ENCODE data around the gene BPIFB2. TPM values are rescaled to one million over a fixed set of nuclear protein-coding genes. Genes with fewer than 3 reads are reported as not detected.
"Not testable (repeated sequence)": the region's sequence is repeated elsewhere in the genome, so short reads cannot be mapped to it uniquely, and the experiment has no call there.

The BPIFB2 gene
- total and polyA plus RNA-seq, 11 donors = not detected

GRCh38 chr20:32972181-32973076 lies 35.1 kb upstream of the BPIFB2 start:
- H3K36me3 ChIP-seq = no peaks in the 10 kb centered on the region
- DNase-seq (peak in 1 of 5 donors; percentile 7), ATAC-seq (no peak)
- no peaks in the 10 kb centered on the region for H3K27me3 ChIP-seq
- H3K4me1 ChIP-seq = peaks cover 0 to 50% (median 8%) of the 10 kb centered on the region in 12 donors
- intact Hi-C loops (cut with DNase I) = no loop called here
- WGBS, 4 donors = 67 to 80% (median 74%) methylated on average over 7 to 13 of the region's 13 CpGs
- H3K4me3 ChIP-seq = peak overlapping the region in 1 of 12 donors; percentile 13
- H3K9me3 ChIP-seq = peaks cover 0 to 5% (median 0%) of the 10 kb centered on the region in 12 donors
- no peak for TF ChIP-seq POLR2A (IDR thresholded peaks at IDR 0.05)
- no peak for TF ChIP-seq CTCF (IDR thresholded peaks at IDR 0.05)
- H3K27ac ChIP-seq = peak overlapping the region in 8 of 12 donors; percentile 20 to 82 (median 42)

- Histone ChIP-seq H3K4me1 (peaks cover 0 to 45% (median 8%) of the 10 kb centered on the region in 12 donors), H3K27me3 (no peaks in the 10 kb centered on the region), H3K36me3 (no peaks in the 10 kb centered on the region), H3K4me3 (no peak overlapping the region), H3K9me3 (peaks cover 0 to 5% (median 0%) of the 10 kb centered on the region in 12 donors), H3K27ac (peak overlapping the region in 1 of 12 donors; percentile 81)
- ATAC-seq (no peak), DNase-seq (no peak)
- WGBS, 4 donors = 87 to 93% (median 88%) methylated on average over 10 of the region's 10 CpGs
- intact Hi-C loops (cut with DNase I) = no loop called here
- no peak for TF ChIP-seq POLR2A (IDR thresholded peaks at IDR 0.05)
- no peak for TF ChIP-seq CTCF (IDR thresholded peaks at IDR 0.05)
Measured at GRCh38 chr20:32973077-32973717, 34.3 kb upstream of the BPIFB2 start.

DNA sequence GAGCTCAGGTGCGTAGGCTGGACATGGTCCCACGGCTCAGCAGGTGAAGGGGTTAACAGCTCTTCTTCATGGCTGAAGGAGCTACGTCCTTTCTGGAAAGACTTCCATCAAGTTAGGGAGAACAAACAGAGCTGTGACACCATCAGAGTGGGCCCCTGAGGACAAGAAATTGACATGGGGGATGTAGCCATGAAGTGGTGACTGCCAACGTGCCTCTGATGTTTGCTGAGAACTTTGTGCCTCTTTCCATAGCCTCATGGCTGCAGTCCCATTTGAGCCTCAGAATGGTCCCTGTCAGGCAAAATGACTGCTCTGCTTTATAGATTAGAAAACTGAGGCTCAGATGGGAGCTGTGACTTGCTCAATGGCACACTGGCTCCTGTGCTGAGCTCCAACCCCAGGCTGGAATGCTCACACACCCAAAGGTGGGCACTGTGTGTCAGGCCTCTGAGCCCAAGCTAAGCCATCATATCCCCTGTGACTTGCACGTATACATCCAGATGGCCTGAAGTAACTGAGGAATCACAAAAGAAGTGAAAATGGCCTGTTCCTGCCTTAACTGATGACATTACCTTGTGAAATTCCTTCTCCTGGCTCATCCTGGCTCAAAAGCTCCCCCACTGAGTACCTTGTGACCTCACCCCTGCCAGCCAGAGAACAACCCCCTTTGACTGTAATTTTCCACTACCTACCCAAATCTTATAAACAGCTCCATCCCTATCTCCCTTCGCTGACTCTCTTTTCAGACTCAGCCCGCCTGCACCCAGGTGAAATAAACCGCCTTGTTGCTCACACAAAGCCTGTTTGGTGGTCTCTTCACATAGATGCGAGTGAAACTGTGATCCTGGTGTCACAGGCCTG lies 33.1 kb upstream of the BPIFB2 start:
- ATAC-seq; H3K36me3 ChIP-seq; H3K27ac ChIP-seq; H3K9me3 ChIP-seq; intact Hi-C loops (cut with DNase I); H3K4me3 ChIP-seq; H3K27me3 ChIP-seq: not testable (repeated sequence)
- 70 to 82% (median 77%) methylated on average over 9 of the region's 9 CpGs for whole genome bisulfite sequencing, 4 donors
- H3K4me1 ChIP-seq = peaks cover 0 to 37% (median 8%) of the 10 kb centered on the region in 12 donors
- DNase-seq = peak in 1 of 5 donors; percentile 0

- H3K27ac ChIP-seq; H3K9me3 ChIP-seq; H3K36me3 ChIP-seq; H3K4me3 ChIP-seq; ATAC-seq; H3K27me3 ChIP-seq; intact Hi-C loops (cut with DNase I); DNase-seq: not testable (repeated sequence)
- peaks cover 0 to 31% (median 8%) of the 10 kb centered on the region in 12 donors for H3K4me1 ChIP-seq
- WGBS, 4 donors = 76 to 82% (median 80%) methylated on average over 4 of the region's 4 CpGs
Measured at GRCh38 chr20:32975121-32975520, 32.4 kb upstream of the BPIFB2 start.

Data from heart left ventricle (tissue), 16 donors.